Keratinocyte (primary cell): Measurements from ENCODE around the gene PCMTD2.

Experiments used
- EZH2 ChIP-seq: IDR thresholded peaks from one replicate; pipeline ENCODE4 v1.6.1; 2012; ENCODE audit warnings: inconsistent platforms, mild to moderate bottlenecking, low read length, moderate library complexity
- TF ChIP-seq, protein P1 (sequence below), 3 experiments: IDR thresholded peaks in 1 of 3; conservative IDR thresholded peaks in 1 of 3; optimal IDR thresholded peaks in 1 of 3; 2 replicates in 2 of 3; 3 replicates in 1 of 3; pipeline versions ENCODE3 to v1.5.1; 2011; ENCODE audit warnings: low read length in 3 of 3, mild to moderate bottlenecking in 3 of 3, moderate library complexity in 2 of 3, control low read depth in 1 of 3, inconsistent platforms in 1 of 3; ENCODE audit not compliant: insufficient read depth in 2 of 3; ENCODE audit errors: extremely low read depth in 1 of 3

- TF ChIP-seq EZH2: no peak
- TF ChIP-seq, protein P1, sequence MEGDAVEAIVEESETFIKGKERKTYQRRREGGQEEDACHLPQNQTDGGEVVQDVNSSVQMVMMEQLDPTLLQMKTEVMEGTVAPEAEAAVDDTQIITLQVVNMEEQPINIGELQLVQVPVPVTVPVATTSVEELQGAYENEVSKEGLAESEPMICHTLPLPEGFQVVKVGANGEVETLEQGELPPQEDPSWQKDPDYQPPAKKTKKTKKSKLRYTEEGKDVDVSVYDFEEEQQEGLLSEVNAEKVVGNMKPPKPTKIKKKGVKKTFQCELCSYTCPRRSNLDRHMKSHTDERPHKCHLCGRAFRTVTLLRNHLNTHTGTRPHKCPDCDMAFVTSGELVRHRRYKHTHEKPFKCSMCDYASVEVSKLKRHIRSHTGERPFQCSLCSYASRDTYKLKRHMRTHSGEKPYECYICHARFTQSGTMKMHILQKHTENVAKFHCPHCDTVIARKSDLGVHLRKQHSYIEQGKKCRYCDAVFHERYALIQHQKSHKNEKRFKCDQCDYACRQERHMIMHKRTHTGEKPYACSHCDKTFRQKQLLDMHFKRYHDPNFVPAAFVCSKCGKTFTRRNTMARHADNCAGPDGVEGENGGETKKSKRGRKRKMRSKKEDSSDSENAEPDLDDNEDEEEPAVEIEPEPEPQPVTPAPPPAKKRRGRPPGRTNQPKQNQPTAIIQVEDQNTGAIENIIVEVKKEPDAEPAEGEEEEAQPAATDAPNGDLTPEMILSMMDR (optimal IDR thresholded peaks at IDR 0.05 in 1 of 3, IDR thresholded peaks at IDR 0.05 in 1 of 3, conservative IDR thresholded peaks at IDR 0.05 in 1 of 3; ENCODE audit: extremely low read depth in 1 of 3, insufficient read depth in 2 of 3, low read length in 3 of 3): no peak
Observed at GRCh38 chr20:64225828-64226598, 29.5 kb upstream of the PCMTD2 start.
